ENCODE results near the gene PHYHD1. TPM values are rescaled to one million over a fixed set of nuclear protein-coding genes. Genes with fewer than 3 reads are reported as not detected.
A peak's percentile ranks its signal among the peaks of the same experiment; 100 is the strongest.

PHYHD1 gene
- total and polyA plus RNA-seq, 2 of the 13 experiments (the other 11 are each of a cell fraction or from before 2014, with no cell fraction given), result 10.6 to 25.3 TPM

DNA sequence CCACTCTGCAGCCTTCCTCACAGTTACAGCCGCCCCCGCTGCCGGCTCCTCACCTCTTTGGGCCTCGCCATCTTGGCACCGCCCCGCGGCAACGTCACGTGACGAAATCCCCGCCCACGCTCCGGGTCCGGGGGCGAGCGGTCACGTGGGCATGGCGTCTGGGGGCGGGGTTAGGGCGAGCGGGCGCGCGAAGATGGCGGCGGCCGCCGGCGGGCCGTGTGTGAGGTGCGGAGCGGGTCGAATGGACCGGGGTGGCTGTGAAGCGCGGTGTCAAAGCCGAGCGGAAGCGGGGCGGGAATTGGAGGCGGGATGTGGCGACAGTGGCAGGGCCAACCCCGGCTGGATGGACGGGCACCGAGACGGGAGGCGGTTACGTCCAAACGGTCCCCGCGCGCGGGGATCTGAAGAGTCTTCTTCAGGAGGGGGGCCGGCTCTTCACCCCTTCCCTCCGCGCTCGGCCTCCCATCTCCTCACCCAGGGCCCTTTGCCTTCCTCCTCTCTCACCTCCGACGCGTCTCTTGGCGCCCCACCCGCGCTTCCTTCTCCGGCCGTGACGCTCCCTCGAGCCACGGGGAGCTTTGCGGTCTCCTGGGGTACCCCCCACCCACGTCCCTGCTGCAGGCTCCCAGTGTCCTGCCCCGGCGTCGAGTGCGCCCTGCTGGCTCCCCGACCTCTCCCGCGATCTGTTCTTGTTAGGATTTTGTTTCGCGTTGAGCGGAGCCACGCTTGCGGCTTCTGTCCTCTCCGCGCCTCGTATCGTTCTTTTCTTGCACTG, 26.9 kb downstream of the PHYHD1 start, which contains the start of the genes DOLK and NUP188 (continued):
- TF ChIP-seq, protein P1, sequence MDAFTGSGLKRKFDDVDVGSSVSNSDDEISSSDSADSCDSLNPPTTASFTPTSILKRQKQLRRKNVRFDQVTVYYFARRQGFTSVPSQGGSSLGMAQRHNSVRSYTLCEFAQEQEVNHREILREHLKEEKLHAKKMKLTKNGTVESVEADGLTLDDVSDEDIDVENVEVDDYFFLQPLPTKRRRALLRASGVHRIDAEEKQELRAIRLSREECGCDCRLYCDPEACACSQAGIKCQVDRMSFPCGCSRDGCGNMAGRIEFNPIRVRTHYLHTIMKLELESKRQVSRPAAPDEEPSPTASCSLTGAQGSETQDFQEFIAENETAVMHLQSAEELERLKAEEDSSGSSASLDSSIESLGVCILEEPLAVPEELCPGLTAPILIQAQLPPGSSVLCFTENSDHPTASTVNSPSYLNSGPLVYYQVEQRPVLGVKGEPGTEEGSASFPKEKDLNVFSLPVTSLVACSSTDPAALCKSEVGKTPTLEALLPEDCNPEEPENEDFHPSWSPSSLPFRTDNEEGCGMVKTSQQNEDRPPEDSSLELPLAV (CRISPR knock-in tag; conservative IDR thresholded peaks at IDR 0.05; ENCODE audit: low read depth), result no peak
- no peak for TF ChIP-seq ARID2 (CRISPR knock-in tag; IDR thresholded peaks at IDR 0.05; ENCODE audit: borderline replicate concordance)
- TF ChIP-seq TARDBP (CRISPR knock-in tag; IDR thresholded peaks at IDR 0.05), result peak; percentile 68
- no peak for TF ChIP-seq ZNF484 (CRISPR knock-in tag; IDR thresholded peaks at IDR 0.05; ENCODE audit: borderline replicate concordance, low read depth)
- TF ChIP-seq ZNF709 (CRISPR knock-in tag; IDR thresholded peaks at IDR 0.05), result no peak
- no peak for TF ChIP-seq ZNF12 (CRISPR knock-in tag; IDR thresholded peaks at IDR 0.05)
- TF ChIP-seq, protein P2, sequence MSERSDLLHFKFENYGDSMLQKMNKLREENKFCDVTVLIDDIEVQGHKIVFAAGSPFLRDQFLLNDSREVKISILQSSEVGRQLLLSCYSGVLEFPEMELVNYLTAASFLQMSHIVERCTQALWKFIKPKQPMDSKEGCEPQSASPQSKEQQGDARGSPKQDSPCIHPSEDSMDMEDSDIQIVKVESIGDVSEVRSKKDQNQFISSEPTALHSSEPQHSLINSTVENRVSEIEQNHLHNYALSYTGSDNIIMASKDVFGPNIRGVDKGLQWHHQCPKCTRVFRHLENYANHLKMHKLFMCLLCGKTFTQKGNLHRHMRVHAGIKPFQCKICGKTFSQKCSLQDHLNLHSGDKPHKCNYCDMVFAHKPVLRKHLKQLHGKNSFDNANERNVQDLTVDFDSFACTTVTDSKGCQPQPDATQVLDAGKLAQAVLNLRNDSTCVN (CRISPR knock-in tag; IDR thresholded peaks at IDR 0.05; ENCODE audit: borderline replicate concordance), result 0 out of 2 replicates have a peak, but pooled peaks have one; percentile 57
- peak; percentile 18; the same call in 1 of the 2 replicates for TF ChIP-seq ZNF605 (CRISPR knock-in tag; IDR thresholded peaks at IDR 0.05)
- 0 out of 2 replicates have a peak, but pooled peaks have one; percentile 85 for TF ChIP-seq ZNF33B (CRISPR knock-in tag; IDR thresholded peaks at IDR 0.05)
- peak; percentile 79; the same call in 1 of the 2 replicates for TF ChIP-seq NFKBIZ (CRISPR knock-in tag; IDR thresholded peaks at IDR 0.05)
- peak; percentile 100 for TF ChIP-seq TAF1 (CRISPR knock-in tag; IDR thresholded peaks at IDR 0.05)
- no peak for TF ChIP-seq DNMT1 (CRISPR knock-in tag; IDR thresholded peaks at IDR 0.05)
- TF ChIP-seq ZFP36L1 (CRISPR knock-in tag; IDR thresholded peaks at IDR 0.05), result no peak; the same call in 1 of the 2 replicates
- TF ChIP-seq GABPB1 (CRISPR knock-in tag; IDR thresholded peaks at IDR 0.05), result peak; percentile 86
- TF ChIP-seq ZNF205 (CRISPR knock-in tag; IDR thresholded peaks at IDR 0.05), result peak; percentile 58
- TF ChIP-seq RFX1 (IDR thresholded peaks at IDR 0.05), result no peak
- 0 out of 2 replicates have a peak, but pooled peaks have one; percentile 39 for TF ChIP-seq ZNF761 (CRISPR knock-in tag; conservative IDR thresholded peaks at IDR 0.05)
- TF ChIP-seq SRSF4 (IDR thresholded peaks at IDR 0.05; ENCODE audit: low read depth, low read length, poor library complexity, severe bottlenecking), result no peak
- 0 out of 2 replicates have a peak, but pooled peaks have one; percentile 33 for TF ChIP-seq ZSCAN29 (CRISPR knock-in tag; conservative IDR thresholded peaks at IDR 0.05)
- TF ChIP-seq ZNF879 (CRISPR knock-in tag; IDR thresholded peaks at IDR 0.05), result peak; percentile 65; the same call in 1 of the 2 replicates
- TF ChIP-seq MATR3 (CRISPR knock-in tag; IDR thresholded peaks at IDR 0.05), result no peak
- no peak; the same call in 1 of the 2 replicates for TF ChIP-seq CBX5 (CRISPR knock-in tag; IDR thresholded peaks at IDR 0.05; ENCODE audit: borderline replicate concordance)
- TF ChIP-seq, protein P3, sequence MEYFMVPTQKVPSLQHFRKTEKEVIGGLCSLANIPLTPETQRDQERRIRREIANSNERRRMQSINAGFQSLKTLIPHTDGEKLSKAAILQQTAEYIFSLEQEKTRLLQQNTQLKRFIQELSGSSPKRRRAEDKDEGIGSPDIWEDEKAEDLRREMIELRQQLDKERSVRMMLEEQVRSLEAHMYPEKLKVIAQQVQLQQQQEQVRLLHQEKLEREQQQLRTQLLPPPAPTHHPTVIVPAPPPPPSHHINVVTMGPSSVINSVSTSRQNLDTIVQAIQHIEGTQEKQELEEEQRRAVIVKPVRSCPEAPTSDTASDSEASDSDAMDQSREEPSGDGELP (IDR thresholded peaks at IDR 0.05; ENCODE audit: borderline replicate concordance, low read depth), result no peak; the same call in 1 of the 2 replicates
- TF ChIP-seq NFKB2 (CRISPR knock-in tag; IDR thresholded peaks at IDR 0.05; ENCODE audit: borderline replicate concordance), result peak; percentile 76; the same call in 1 of the 2 replicates
- TF ChIP-seq TRIM24 (CRISPR knock-in tag; IDR thresholded peaks at IDR 0.05), result no peak
- TF ChIP-seq SRSF9 (IDR thresholded peaks at IDR 0.05; ENCODE audit: borderline replicate concordance, insufficient read depth, low read depth, low read length, poor library complexity, severe bottlenecking), result no peak
- peak; percentile 80 for TF ChIP-seq TAF15 (IDR thresholded peaks at IDR 0.05; ENCODE audit: low read depth, low read length, poor library complexity, severe bottlenecking)
- no peak for TF ChIP-seq ZNF598 (CRISPR knock-in tag; IDR thresholded peaks at IDR 0.05; ENCODE audit: borderline replicate concordance)
